Activated CD8-positive, alpha-beta memory T cell treated with anti-CD3 and anti-CD28 coated beads, Interleukin-2, amount 50 U/mL, for 1 hour (primary cell): Measurements from ENCODE around the gene DTD1.

Experiments used
- DNase-seq: peaks from one replicate; pipeline ENCODE4 v3.0.0-alpha.2; 2020; ENCODE audit errors: extremely low read depth

DTD1 gene

GRCh38 chr20:18702736-18703135 is 114.9 kb downstream of the DTD1 start:
- DNase-seq = no peak

GRCh38 chr20:18705490-18705889 is 117.6 kb downstream of the DTD1 start:
- DNase-seq = no peak

- no peak for DNase-seq
Measured at GRCh38 chr20:18705910-18706309, 118.1 kb downstream of the DTD1 start.

GRCh38 chr20:18712131-18712530 is 124.3 kb downstream of the DTD1 start:
- no peak for DNase-seq

DNA sequence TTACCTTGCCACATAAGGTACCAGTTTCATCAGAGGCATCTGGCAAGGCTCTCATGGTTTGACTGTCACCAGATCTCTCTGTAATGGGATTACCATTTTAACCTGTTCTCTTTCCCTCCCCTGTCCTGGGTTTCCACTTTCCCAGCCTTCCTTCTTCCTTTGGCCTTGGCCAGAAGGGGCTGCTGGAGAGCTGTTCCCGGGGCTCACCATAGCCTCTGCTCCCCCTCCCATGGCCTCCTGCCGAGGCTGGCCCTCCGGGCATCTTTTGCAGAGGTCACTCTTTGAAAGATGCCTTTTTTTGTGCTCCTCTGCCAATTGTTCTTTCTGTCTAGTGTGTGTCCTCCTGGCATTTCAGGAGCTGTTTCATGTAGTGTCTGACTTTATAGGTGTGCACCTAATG is 125.0 kb downstream of the DTD1 start:
- DNase-seq = no peak

DNA sequence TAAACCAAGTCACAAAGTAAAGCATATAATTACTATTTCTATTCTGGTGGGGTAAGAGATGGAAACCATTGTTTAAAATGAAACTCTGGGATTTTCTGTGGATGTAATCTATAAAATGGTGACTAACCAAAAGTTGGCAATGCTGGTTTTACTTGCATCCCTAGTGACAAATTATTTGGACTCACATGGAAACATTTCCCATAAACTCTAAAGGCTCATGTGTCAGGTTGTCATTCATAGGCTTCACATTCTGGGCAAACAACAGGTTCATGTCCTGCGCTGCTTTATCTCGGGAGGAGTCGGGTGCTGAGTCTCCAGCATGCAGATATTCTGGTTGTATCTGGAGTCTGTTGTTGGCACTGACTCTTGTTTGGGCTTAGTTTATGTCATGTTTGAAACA is 127.7 kb downstream of the DTD1 start:
- DNase-seq = no peak

DNA sequence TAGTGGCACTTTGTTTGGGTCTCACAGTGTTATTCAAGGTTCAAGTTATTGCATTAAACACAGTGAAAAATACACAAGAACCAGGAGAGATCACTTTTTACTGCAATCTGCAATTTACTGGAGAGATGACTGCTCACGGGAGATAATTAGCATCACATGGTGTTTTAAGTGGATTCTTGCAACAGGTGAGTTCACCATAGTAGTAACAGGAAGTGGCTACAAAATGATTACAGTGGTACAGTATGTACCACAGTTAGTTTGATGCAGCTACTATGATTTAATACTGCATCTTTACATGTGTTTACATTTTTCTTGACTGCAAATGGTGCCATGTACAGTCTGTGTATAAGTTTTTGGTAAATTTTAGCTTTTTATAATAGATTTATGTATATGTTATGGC is 129.2 kb downstream of the DTD1 start:
- DNase-seq = no peak

- no peak for DNase-seq
Measured at GRCh38 chr20:18718129-18718528, 130.3 kb downstream of the DTD1 start.

GRCh38 chr20:18719426-18719825 is 131.6 kb downstream of the DTD1 start:
- DNase-seq = no peak

DNA sequence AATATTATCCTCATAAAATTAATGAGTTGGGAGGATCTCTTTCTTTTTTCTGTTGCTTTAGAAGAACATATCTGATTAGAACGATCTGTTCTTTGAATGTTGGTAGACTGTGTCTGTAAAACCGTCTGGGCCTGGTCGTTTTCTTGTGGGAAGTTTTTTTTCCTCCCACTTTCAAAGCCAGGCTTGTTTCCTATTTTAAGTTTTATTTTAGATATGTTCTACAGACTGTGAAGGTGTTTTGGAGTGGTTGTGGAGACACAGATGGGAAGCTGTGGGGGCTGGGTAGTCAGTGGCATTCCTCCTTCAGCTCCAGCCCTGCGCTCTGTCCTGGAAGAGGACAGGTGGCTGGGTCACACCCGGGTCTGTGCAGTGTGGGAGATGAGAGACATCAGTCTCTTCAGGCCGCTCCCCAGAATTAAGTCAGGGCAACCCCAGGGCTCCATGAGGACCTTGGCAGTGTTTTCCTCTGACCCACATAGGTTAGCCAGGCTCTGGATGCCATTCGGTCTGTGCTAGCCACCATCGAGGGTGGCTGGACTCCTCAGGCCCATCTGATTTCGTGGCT is 133.8 kb downstream of the DTD1 start:
- no peak for DNase-seq

DNA sequence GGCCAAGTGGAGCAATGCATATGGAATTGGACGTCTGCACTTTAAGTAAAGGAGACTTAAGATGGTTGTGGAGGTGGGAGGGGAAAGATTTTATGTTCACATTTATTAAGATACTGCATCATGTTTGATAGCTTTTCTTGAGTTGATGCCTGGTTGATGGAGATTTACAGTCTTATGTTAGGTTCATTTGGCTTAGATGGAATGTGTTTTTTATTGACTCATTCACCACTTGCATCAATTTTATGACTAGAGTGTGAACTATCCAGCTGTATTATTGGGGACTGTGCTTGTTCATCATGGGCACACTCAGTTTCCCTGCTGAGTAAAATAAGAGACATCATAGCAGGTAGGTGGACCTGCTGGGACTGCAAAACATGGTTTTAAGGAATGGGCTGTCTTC is 134.5 kb downstream of the DTD1 start:
- DNase-seq = no peak

GRCh38 chr20:18724077-18724476 is 136.2 kb downstream of the DTD1 start:
- DNase-seq = no peak

GRCh38 chr20:18724788-18725464 is 137.1 kb downstream of the DTD1 start:
- DNase-seq = no peak

GRCh38 chr20:18727032-18727508 is 139.2 kb downstream of the DTD1 start:
- DNase-seq = no peak

DNA sequence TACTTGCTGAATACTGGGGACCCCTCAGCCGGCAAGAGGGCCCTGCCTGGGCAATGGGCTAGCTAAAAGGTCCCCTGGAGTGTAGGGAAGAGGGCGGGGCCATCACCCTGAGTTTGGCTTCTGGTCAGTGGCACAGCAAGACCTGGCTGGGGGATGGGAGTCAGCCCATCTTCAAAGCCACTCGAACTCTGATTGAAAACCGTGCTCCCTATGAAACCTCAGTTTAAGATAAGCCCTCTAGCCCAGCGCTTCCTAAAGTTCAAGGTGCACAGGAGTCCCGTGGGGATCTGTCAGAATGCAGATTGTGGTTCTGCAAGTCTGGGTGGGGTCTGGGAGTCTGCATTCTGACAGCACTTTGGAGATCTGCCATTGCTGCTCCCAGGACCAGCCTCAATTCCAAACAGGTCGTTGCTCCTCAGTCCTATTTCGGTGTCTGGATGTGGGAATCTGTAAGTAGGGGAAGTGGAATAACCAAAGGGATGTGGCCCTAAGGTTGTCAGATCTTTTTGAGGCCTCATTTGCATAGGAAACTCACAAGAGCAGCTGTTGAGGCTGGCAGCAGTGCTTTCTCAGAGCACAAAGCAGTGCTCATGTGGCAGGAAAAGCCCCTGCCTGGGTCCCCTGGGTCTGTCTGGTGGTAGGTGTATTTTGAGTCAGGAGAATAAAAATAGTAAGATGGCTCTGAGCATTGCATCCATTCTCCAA is 140.5 kb downstream of the DTD1 start:
- no peak for DNase-seq

GRCh38 chr20:18728870-18729224 is 141.0 kb downstream of the DTD1 start:
- no peak for DNase-seq

GRCh38 chr20:18729231-18729825 is 141.5 kb downstream of the DTD1 start:
- no peak for DNase-seq

GRCh38 chr20:18731940-18732339 is 144.1 kb downstream of the DTD1 start:
- DNase-seq = no peak

- DNase-seq = no peak
Measured at GRCh38 chr20:18734525-18735189, 146.8 kb downstream of the DTD1 start.

DNA sequence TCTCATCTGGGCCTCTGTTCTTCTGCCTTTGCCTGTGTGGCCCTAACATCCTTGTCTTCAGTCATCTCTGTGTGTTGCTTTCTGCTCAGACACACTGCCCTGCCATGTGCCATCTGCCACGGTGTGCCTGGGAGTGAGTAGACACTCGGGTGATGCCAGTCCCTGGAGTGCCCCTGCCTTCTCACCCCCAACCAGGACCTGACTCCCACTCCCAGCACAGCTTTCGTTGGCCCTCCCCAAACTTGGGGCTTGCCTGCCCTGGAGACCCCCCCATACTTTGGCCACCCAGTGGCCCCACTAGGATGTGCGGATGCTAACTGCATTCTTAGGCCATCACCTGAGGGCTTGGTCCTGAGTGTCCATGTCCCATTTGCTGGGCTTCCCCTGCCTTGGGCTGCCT is 149.3 kb downstream of the DTD1 start:
- DNase-seq = no peak

GRCh38 chr20:18738055-18738454 is 150.2 kb downstream of the DTD1 start:
- no peak for DNase-seq

- no peak for DNase-seq
Measured at GRCh38 chr20:18738888-18739287, 151.0 kb downstream of the DTD1 start.
